HG03520 (cell line): ENCODE measurements around the gene CDC42BPA.

ENCODE experiments used
- ATAC-seq: cut with Tn5 transposase; IDR thresholded peaks from one replicate; pipeline ENCODE4 v1.9.1; 2021; ENCODE audit warnings: mild to moderate bottlenecking, moderate library complexity; ENCODE audit not compliant: unreplicated experiment

The CDC42BPA gene

GRCh38 chr1:226983247-226983991 is 334.9 kb downstream of the CDC42BPA start:
- no peak for ATAC-seq

- ATAC-seq, result no peak
Observed at GRCh38 chr1:226982451-226983177, 335.7 kb downstream of the CDC42BPA start.

- ATAC-seq, result no peak
Observed at GRCh38 chr1:226981838-226982237, 336.5 kb downstream of the CDC42BPA start.

GRCh38 chr1:226981386-226981817 is 336.9 kb downstream of the CDC42BPA start:
- ATAC-seq, result no peak

- no peak for ATAC-seq
Observed at GRCh38 chr1:226980565-226981385, 337.5 kb downstream of the CDC42BPA start.

- ATAC-seq, result no peak
Observed at GRCh38 chr1:226980122-226980560, 338.2 kb downstream of the CDC42BPA start.

GRCh38 chr1:226979517-226980121 is 338.7 kb downstream of the CDC42BPA start:
- no peak for ATAC-seq

- ATAC-seq, result no peak
Observed at GRCh38 chr1:226979115-226979516, 339.2 kb downstream of the CDC42BPA start.

GRCh38 chr1:226978432-226979114 is 339.7 kb downstream of the CDC42BPA start:
- no peak for ATAC-seq

- no peak for ATAC-seq
Observed at GRCh38 chr1:226977643-226978431, 340.5 kb downstream of the CDC42BPA start.

- no peak for ATAC-seq
Observed at GRCh38 chr1:226976978-226977642, 341.2 kb downstream of the CDC42BPA start.

- no peak for ATAC-seq
Observed at GRCh38 chr1:226976276-226976977, 341.9 kb downstream of the CDC42BPA start.

GRCh38 chr1:226975259-226976250 is 342.7 kb downstream of the CDC42BPA start:
- no peak for ATAC-seq

- no peak for ATAC-seq
Observed at GRCh38 chr1:226974544-226975258, 343.6 kb downstream of the CDC42BPA start.

GRCh38 chr1:226973898-226974543 is 344.3 kb downstream of the CDC42BPA start:
- ATAC-seq, result no peak

GRCh38 chr1:226973371-226973897 is 344.9 kb downstream of the CDC42BPA start:
- ATAC-seq, result no peak
